ENCODE data around the gene TPST2. TPM values are rescaled to one million over a fixed set of nuclear protein-coding genes. Genes with fewer than 3 reads are reported as not detected.
A peak's percentile ranks its signal among the peaks of the same experiment; 100 is the strongest.

The TPST2 gene
- 59.3 TPM for total RNA-seq (ENCODE audit: unreplicated experiment)
- long read RNA-seq, full-length matches to known transcripts = 75 of 87 reads
- long read RNA-seq, partial matches to known transcripts = 6 of 87 reads
- long read RNA-seq, other reads (novel, unspliced or antisense) = 6 of 87 reads

- Mint-ChIP-seq H3K4me1 (ENCODE audit: unreplicated experiment) (peaks cover 37% of the 10 kb centered on the region), H3K27ac (ENCODE audit: unreplicated experiment) (peak within 1 kb of the TSS; percentile 58), H3K36me3 (ENCODE audit: low read depth, unreplicated experiment) (no peaks in the 10 kb centered on the region), H3K4me3 (ENCODE audit: unreplicated experiment) (peak within 1 kb of the TSS; percentile 95), H3K27me3 (ENCODE audit: unreplicated experiment) (no peaks in the 10 kb centered on the region), H3K9me3 (ENCODE audit: unreplicated experiment) (no peaks in the 10 kb centered on the region)
- peak; percentile 76 for DNase-seq (ENCODE audit: low spot score)
- TF ChIP-seq CTCF (IDR thresholded peaks at IDR 0.05; ENCODE audit: unreplicated experiment) = no peak
These were observed at the start of gene TPST2 for GRCh38 chr22:26589845-26590736. TSS of gene TPST2 (minus strand) at chr22:26590132. CDS start at chr22:26541630, 48,502 bp downstream.

- Mint-ChIP-seq H3K4me1 (ENCODE audit: unreplicated experiment) (peaks cover 44% of the 10 kb centered on the region), H3K9me3 (ENCODE audit: unreplicated experiment) (no peaks in the 10 kb centered on the region), H3K36me3 (ENCODE audit: low read depth, unreplicated experiment) (no peaks in the 10 kb centered on the region), H3K27me3 (ENCODE audit: unreplicated experiment) (peaks cover 2% of the 10 kb centered on the region), H3K4me3 (ENCODE audit: unreplicated experiment) (no peak overlapping the region), H3K27ac (ENCODE audit: unreplicated experiment) (no peak overlapping the region)
- DNase-seq (ENCODE audit: low spot score) = no peak
- no peak for TF ChIP-seq CTCF (IDR thresholded peaks at IDR 0.05; ENCODE audit: unreplicated experiment)
These were observed 46.4 kb upstream of the TPST2 start for GRCh38 chr22:26636296-26636695.

- Mint-ChIP-seq H3K4me1 (ENCODE audit: unreplicated experiment) (peaks cover 33% of the 10 kb centered on the region), H3K36me3 (ENCODE audit: low read depth, unreplicated experiment) (no peaks in the 10 kb centered on the region), H3K4me3 (ENCODE audit: unreplicated experiment) (no peak overlapping the region), H3K27me3 (ENCODE audit: unreplicated experiment) (peaks cover 4% of the 10 kb centered on the region), H3K9me3 (ENCODE audit: unreplicated experiment) (no peaks in the 10 kb centered on the region), H3K27ac (ENCODE audit: unreplicated experiment) (no peak overlapping the region)
- TF ChIP-seq CTCF (IDR thresholded peaks at IDR 0.05; ENCODE audit: unreplicated experiment) = no peak
- no peak for DNase-seq (ENCODE audit: low spot score)
These were observed 45.2 kb upstream of the TPST2 start for GRCh38 chr22:26635117-26635516.

GRCh38 chr22:26634189-26634588, 44.3 kb upstream of the TPST2 start:
- TF ChIP-seq CTCF (IDR thresholded peaks at IDR 0.05; ENCODE audit: unreplicated experiment) = no peak
- peaks cover 3% of the 10 kb centered on the region for H3K27me3 Mint-ChIP-seq (ENCODE audit: unreplicated experiment)

More at GRCh38 chr22:26634189-26634588, 44.3 kb upstream of the TPST2 start:
- Mint-ChIP-seq H3K9me3 (ENCODE audit: unreplicated experiment) (no peaks in the 10 kb centered on the region), H3K4me3 (ENCODE audit: unreplicated experiment) (no peak overlapping the region), H3K36me3 (ENCODE audit: low read depth, unreplicated experiment) (no peaks in the 10 kb centered on the region), H3K4me1 (ENCODE audit: unreplicated experiment) (peaks cover 28% of the 10 kb centered on the region), H3K27ac (ENCODE audit: unreplicated experiment) (no peak overlapping the region)
- DNase-seq (ENCODE audit: low spot score) = no peak
